Chondrocyte (in vitro differentiated cells): ENCODE results near the gene IRS2. TPM values are rescaled to one million over a fixed set of nuclear protein-coding genes. Genes with fewer than 3 reads are reported as not detected.

ENCODE experiments used
- DNase-seq: peaks from one replicate; pipeline ENCODE4 v3.0.0; 2021; ENCODE audit warnings: mixed read lengths, low spot score
- H3K27ac Mint-ChIP-seq: one replicate; pipeline ENCODE4 v1.8.0; 2021; ENCODE audit warnings: mild to moderate bottlenecking, moderate library complexity, mixed read lengths; ENCODE audit not compliant: unreplicated experiment
- H3K27me3 Mint-ChIP-seq: 2 replicates; pipeline ENCODE4 v1.8.0; 2021; ENCODE audit warnings: low read depth, mixed read lengths
- H3K36me3 Mint-ChIP-seq: 2 replicates; pipeline ENCODE4 v1.8.0; 2021; ENCODE audit warnings: low read depth, mixed read lengths
- H3K4me1 Mint-ChIP-seq: 2 replicates; pipeline ENCODE4 v1.8.0; 2021; ENCODE audit warnings: low read depth, mild to moderate bottlenecking, mixed read lengths
- H3K4me3 Mint-ChIP-seq: one replicate; pipeline ENCODE4 v1.8.0; 2021; ENCODE audit warnings: mild to moderate bottlenecking, moderate library complexity, mixed read lengths; ENCODE audit not compliant: unreplicated experiment
- H3K9me3 Mint-ChIP-seq: 2 replicates; pipeline ENCODE4 v1.8.0; 2021; ENCODE audit warnings: low read depth, mixed read lengths
- total RNA-seq: library from RNA; stranded (reverse); gene quantifications from 3 replicates; pipeline ENCODE4 v1.2.1, GENCODE V29; 2021
- TF ChIP-seq, protein P1 (sequence below): fragments of 200-600 bp; sonication (generic); IDR thresholded peaks from 2 replicates; pipeline ENCODE4 v1.5.0; 2021; ENCODE audit warnings: antibody characterized with exemption, mild to moderate bottlenecking, moderate library complexity

IRS2 gene
- total RNA-seq, 1 donor from 2014 or later = 42.9 TPM

DNA sequence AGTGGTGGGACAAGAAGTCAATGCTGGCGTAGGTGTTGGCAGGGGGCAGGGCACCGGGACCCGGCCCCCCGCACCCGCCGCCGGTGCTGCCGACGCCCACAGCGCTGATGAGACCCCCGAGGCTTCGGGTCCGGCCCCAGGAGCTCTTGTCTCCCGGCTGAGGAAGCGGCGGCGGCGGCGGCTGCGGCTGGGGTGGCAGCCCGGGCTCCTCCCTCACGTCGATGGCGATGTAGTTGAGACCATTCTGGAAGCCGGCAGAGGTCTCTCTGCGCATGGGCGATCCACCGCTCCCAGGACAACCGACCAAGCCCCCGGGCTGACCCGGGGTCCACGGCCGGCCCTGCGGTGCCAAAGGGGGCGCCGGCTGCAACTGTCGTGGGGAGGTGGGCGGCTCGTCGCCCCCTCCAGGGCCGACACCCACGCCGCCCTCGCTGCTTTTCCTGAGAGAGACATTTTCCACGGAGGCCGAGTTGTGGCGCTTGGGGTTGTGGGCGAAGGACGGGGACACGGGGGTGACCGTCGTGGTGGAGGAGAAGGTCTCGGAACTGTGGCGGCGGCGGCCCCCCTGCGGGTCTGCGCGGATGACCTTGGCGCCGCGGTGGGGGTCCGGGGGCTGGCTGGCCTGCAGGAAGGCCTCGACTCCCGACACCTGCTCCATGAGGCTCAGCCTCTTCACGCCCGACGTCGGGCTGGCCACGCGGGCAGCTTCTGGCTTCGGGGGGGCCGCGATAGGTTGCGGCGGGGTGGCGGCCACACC, 4.1 kb downstream of the IRS2 start:
- H3K27ac Mint-ChIP-seq = peak overlapping the region; percentile 70
- no peaks in the 10 kb centered on the region for H3K9me3 Mint-ChIP-seq
- H3K36me3 Mint-ChIP-seq = peaks cover 17% of the 10 kb centered on the region
- no peaks in the 10 kb centered on the region for H3K27me3 Mint-ChIP-seq
- peak overlapping the region; percentile 82 for H3K4me3 Mint-ChIP-seq
- peaks cover 50% of the 10 kb centered on the region for H3K4me1 Mint-ChIP-seq
- DNase-seq = no peak
- TF ChIP-seq, protein P1, sequence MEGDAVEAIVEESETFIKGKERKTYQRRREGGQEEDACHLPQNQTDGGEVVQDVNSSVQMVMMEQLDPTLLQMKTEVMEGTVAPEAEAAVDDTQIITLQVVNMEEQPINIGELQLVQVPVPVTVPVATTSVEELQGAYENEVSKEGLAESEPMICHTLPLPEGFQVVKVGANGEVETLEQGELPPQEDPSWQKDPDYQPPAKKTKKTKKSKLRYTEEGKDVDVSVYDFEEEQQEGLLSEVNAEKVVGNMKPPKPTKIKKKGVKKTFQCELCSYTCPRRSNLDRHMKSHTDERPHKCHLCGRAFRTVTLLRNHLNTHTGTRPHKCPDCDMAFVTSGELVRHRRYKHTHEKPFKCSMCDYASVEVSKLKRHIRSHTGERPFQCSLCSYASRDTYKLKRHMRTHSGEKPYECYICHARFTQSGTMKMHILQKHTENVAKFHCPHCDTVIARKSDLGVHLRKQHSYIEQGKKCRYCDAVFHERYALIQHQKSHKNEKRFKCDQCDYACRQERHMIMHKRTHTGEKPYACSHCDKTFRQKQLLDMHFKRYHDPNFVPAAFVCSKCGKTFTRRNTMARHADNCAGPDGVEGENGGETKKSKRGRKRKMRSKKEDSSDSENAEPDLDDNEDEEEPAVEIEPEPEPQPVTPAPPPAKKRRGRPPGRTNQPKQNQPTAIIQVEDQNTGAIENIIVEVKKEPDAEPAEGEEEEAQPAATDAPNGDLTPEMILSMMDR = no peak

DNA sequence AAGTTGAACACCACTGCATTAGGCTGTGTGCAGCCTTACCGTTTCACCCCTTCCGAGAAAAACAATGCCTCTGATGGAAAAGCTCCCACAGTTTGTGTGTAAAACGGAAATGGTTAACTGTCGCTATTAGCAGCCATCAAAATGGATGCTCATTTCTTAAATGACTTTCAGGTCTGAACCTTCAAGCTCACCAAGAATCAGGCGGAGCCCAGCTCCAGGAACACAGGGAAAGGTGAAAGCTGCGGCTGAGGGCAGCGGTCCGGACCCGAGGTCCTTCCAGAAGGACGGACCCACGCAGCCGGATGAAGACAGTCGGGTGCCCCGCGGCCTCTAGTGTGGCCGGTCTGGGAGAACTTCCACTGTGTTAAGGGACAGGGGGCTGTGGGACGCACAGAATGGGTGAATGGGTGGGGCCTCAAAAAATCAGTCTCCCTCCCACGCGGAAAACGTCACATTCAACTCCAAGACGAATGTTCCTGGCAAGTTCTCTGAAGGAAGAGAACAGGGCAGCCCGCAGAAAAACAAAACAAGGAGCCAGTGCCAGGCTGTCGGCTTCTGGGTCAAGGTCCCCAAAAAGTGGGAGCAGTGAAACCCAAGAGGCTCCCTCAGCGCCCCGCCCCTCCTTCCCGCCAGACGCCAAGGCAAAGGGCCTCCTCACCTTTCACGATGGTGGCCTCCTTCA, 4.9 kb downstream of the IRS2 start:
- Mint-ChIP-seq H3K4me1 (peaks cover 58% of the 10 kb centered on the region), H3K9me3 (no peaks in the 10 kb centered on the region), H3K27me3 (no peaks in the 10 kb centered on the region), H3K4me3 (peak overlapping the region; percentile 82), H3K27ac (peak overlapping the region; percentile 70), H3K36me3 (peaks cover 17% of the 10 kb centered on the region)
- no peak for DNase-seq
- TF ChIP-seq, protein P1 = no peak

DNA sequence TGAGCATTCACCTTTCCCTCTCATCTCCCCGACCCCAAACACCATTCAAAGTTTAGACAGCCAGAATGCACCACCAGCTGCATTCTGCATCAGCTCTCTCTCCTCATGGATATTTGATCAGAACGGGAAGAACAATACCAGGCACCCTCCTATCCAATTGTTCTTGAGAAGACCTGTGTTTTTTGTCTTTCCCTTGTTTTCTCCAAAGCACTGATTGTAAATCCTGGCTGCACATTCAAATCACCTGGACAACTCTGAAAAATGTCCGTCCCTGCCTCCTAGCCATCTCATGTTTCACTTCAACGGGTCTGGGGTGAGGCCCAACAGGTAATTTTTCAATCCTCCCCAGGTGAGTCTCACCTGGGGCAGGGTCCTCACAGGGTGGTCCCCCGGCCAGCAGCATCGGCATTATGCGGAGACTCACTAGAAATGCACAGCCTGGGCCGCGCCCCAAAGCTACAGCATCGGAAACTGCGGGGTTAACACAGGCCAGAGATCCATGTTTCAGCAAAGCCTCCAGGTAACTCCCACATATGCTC, 5.5 kb downstream of the IRS2 start:
- no peaks in the 10 kb centered on the region for H3K27me3 Mint-ChIP-seq
- no peaks in the 10 kb centered on the region for H3K9me3 Mint-ChIP-seq
- DNase-seq = no peak
- peak overlapping the region; percentile 82 for H3K4me3 Mint-ChIP-seq
- peaks cover 64% of the 10 kb centered on the region for H3K4me1 Mint-ChIP-seq
- H3K36me3 Mint-ChIP-seq = peaks cover 17% of the 10 kb centered on the region
- TF ChIP-seq, protein P1 = no peak
- H3K27ac Mint-ChIP-seq = peak overlapping the region; percentile 70

DNA sequence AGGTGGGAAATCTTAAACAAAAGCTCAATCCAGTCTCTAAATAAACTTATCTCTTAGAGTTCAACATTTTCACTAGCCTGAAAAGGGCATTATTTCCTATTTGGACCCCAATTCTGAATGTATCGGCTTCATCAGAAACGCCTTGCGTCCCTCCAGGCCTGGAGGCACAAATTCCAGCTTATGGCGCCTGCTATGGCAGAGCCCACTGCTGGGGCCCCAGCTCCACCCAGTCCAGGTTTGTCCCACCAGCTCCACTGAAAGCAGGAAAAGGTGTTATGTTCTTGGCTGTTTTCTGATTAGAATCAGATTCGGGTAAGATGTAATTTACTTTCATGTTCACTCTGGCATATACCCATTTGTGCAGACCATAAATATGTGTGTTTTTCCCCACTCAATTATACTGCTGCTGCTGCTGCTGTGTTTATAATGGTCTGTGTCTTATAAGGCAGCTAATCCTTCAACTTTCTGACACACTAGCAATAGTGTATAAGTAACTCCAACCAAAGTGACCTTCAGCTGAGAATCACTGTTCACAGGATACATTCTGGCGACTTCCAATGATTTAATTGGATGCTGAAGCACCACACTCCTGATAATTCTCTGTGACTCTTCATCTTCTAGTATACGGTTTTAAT, 6.4 kb downstream of the IRS2 start:
- peak overlapping the region; percentile 82 for H3K4me3 Mint-ChIP-seq
- TF ChIP-seq, protein P1 = no peak
- peak overlapping the region; percentile 76 for H3K27ac Mint-ChIP-seq
- H3K27me3 Mint-ChIP-seq = no peaks in the 10 kb centered on the region
- H3K36me3 Mint-ChIP-seq = peaks cover 17% of the 10 kb centered on the region
- H3K4me1 Mint-ChIP-seq = peaks cover 72% of the 10 kb centered on the region
- H3K9me3 Mint-ChIP-seq = no peaks in the 10 kb centered on the region
- DNase-seq = no peak

DNA sequence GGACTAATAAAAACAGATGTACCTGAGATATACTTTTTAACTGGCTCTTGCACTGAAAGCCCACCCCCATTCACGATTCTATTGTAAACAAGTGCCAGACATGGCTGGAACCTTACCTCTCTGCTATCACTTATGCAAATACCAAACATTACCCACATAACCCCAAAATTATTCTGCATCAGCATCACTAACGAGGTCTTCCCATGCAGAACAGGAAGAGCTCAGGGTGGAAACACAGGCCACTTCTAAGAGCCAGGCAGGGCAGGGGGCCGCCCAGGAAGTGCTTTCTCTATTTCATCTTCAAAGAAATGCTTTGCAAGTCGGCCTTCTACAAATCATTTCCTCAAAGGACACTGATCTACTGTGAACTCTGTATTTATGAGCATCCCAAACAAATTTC, 7.3 kb downstream of the IRS2 start:
- H3K36me3 Mint-ChIP-seq = peaks cover 17% of the 10 kb centered on the region
- peak overlapping the region; percentile 82 for H3K4me3 Mint-ChIP-seq
- H3K9me3 Mint-ChIP-seq = no peaks in the 10 kb centered on the region
- H3K27me3 Mint-ChIP-seq = no peaks in the 10 kb centered on the region
- DNase-seq = no peak
- peak overlapping the region; percentile 76 for H3K27ac Mint-ChIP-seq
- H3K4me1 Mint-ChIP-seq = peaks cover 74% of the 10 kb centered on the region
- TF ChIP-seq, protein P1 = no peak
